Smooth muscle cell (in vitro differentiated cells): ENCODE data around the gene ESPN. TPM values are rescaled to one million over a fixed set of nuclear protein-coding genes. Genes with fewer than 3 reads are reported as not detected.

Source experiments
- DNase-seq: peaks from one replicate; lab custom pipeline; 2025; ENCODE audit not compliant: unreplicated experiment; lab: John Stamatoyannopoulos, UW
- H2AFZ ChIP-seq: fragments of 200-600 bp; sonication (generic); 2 replicates; pipeline ENCODE4 v1.6.0; 2016; ENCODE audit warnings: antibody characterized with exemption, low read depth, mild to moderate bottlenecking
- H3F3A ChIP-seq: fragments of 200-600 bp; sonication (generic); 2 replicates; pipeline ENCODE4 v1.6.0; 2017; ENCODE audit warnings: antibody characterized with exemption, low read depth
- H3K27ac ChIP-seq: fragments of 200-600 bp; sonication (generic); 2 replicates; pipeline ENCODE4 v1.5.1; 2016; ENCODE audit warnings: low read depth, mild to moderate bottlenecking
- H3K27me3 ChIP-seq: fragments of 200-600 bp; sonication (generic); 2 replicates; pipeline ENCODE4 v1.6.1; 2016; ENCODE audit warnings: low read depth, mild to moderate bottlenecking
- H3K36me3 ChIP-seq: fragments of 200-600 bp; sonication (generic); 2 replicates; pipeline ENCODE4 v1.5.1; 2016; ENCODE audit warnings: low read depth
- H3K4me1 ChIP-seq: fragments of 200-600 bp; sonication (generic); 2 replicates; pipeline ENCODE4 v1.5.1; 2016; ENCODE audit warnings: low read depth
- H3K4me2 ChIP-seq: fragments of 200-600 bp; sonication (generic); 2 replicates; pipeline ENCODE4 v1.6.0; 2016; ENCODE audit warnings: mild to moderate bottlenecking
- H3K4me3 ChIP-seq: fragments of 200-600 bp; sonication (generic); 2 replicates; pipeline ENCODE4 v1.5.1; 2016; ENCODE audit warnings: mild to moderate bottlenecking
- H3K79me2 ChIP-seq: fragments of 200-600 bp; sonication (generic); 2 replicates; pipeline ENCODE4 v1.6.0; 2016; ENCODE audit warnings: low read depth, mild to moderate bottlenecking
- H3K9ac ChIP-seq: fragments of 200-600 bp; sonication (generic); 2 replicates; pipeline ENCODE4 v1.6.0; 2016; ENCODE audit warnings: low read depth
- H3K9me3 ChIP-seq: fragments of 200-600 bp; sonication (generic); replicated peaks from 2 replicates; pipeline ENCODE4 v1.5.1; 2016; ENCODE audit warnings: low read depth
- H4K20me1 ChIP-seq: fragments of 200-600 bp; sonication (generic); 2 replicates; pipeline ENCODE4 v1.6.0; 2016; ENCODE audit warnings: low read depth
- CTCF ChIP-seq: fragments of 200-600 bp; sonication (generic); IDR thresholded peaks from 2 replicates; pipeline ENCODE4 v1.5.1; 2017; ENCODE audit warnings: borderline replicate concordance, mild to moderate bottlenecking, antibody characterized with exemption; ENCODE audit not compliant: insufficient read depth, poor library complexity, severe bottlenecking
- WGBS: methylation state at CpG from one replicate; pipeline ENCODE4 v1.1.7; 2016; ENCODE audit warnings: low lambda C conversion rate; 5-methylcytosine and 5-hydroxymethylcytosine counted together
- polyA plus RNA-seq: library from polyadenylated mRNA; unstranded; fragments of >200 nt; fragmentation: Nextera tagmentation; extraction: Ambion mirVana; gene quantifications from 2 replicates; pipeline ENCODE4 v1.2.1, GENCODE V29; 2016
- total RNA-seq: library from RNA; depleted of rRNA; stranded (reverse); fragments of >200 nt; gene quantifications from 2 replicates; pipeline ENCODE4 v1.2.3, GENCODE V29; 2014

ESPN gene
- total and polyA plus RNA-seq, 2 experiments from 2014 or later: 1.1 TPM; not detected in 1

GRCh38 chr1:6502000-6502891 lies 77.7 kb downstream of the ESPN start:
- H3K27me3 ChIP-seq: no peaks in the 10 kb centered on the region
- no peak overlapping the region for H3K27ac ChIP-seq
- H3K4me1 ChIP-seq: peaks cover 9% of the 10 kb centered on the region
- H4K20me1 ChIP-seq: no peaks in the 10 kb centered on the region
- no peak for TF ChIP-seq CTCF
- DNase-seq: no peak
- no peaks in the 10 kb centered on the region for H3K79me2 ChIP-seq
- H3K36me3 ChIP-seq: no peaks in the 10 kb centered on the region
- WGBS: 83% methylated on average over 31 of the region's 31 CpGs
- H3K4me3 ChIP-seq: no peak overlapping the region
- no peak overlapping the region for H2AFZ ChIP-seq
- no peak overlapping the region for H3K4me2 ChIP-seq
- H3K9me3 ChIP-seq: no peaks in the 10 kb centered on the region
- H3K9ac ChIP-seq: no peak overlapping the region
- H3F3A ChIP-seq: no peaks in the 10 kb centered on the region

GRCh38 chr1:6503884-6504602 lies 79.5 kb downstream of the ESPN start:
- H3K4me1 ChIP-seq: no peaks in the 10 kb centered on the region

GRCh38 chr1:6504887-6505286 lies 80.3 kb downstream of the ESPN start:
- DNase-seq: no peak
- Histone ChIP-seq H3F3A (no peaks in the 10 kb centered on the region), H3K4me2 (no peak overlapping the region), H3K4me3 (no peak overlapping the region), H3K79me2 (no peaks in the 10 kb centered on the region), H3K9ac (no peak overlapping the region), H3K27ac (no peak overlapping the region), H3K9me3 (no peaks in the 10 kb centered on the region), H3K36me3 (no peaks in the 10 kb centered on the region), H3K27me3 (no peaks in the 10 kb centered on the region), H3K4me1 (no peaks in the 10 kb centered on the region), H2AFZ (no peak overlapping the region), H4K20me1 (no peaks in the 10 kb centered on the region)
- WGBS: 88% methylated on average over 15 of the region's 15 CpGs
- no peak for TF ChIP-seq CTCF

More at GRCh38 chr1:6503884-6504602, 79.5 kb downstream of the ESPN start:
- Histone ChIP-seq H3K36me3 (no peaks in the 10 kb centered on the region), H3K27me3 (no peaks in the 10 kb centered on the region), H3K9me3 (no peaks in the 10 kb centered on the region), H3K4me2 (no peak overlapping the region), H3F3A (no peaks in the 10 kb centered on the region), H4K20me1 (no peaks in the 10 kb centered on the region), H2AFZ (no peak overlapping the region), H3K9ac (no peak overlapping the region), H3K4me3 (no peak overlapping the region), H3K27ac (no peak overlapping the region), H3K79me2 (no peaks in the 10 kb centered on the region)
- no peak for TF ChIP-seq CTCF
- WGBS: 81% methylated on average over 16 of the region's 20 CpGs
- DNase-seq: no peak
